GM18867 (cell line): Measurements from ENCODE around the gene G2E3.
"Not testable (repeated sequence)": the region's sequence is repeated elsewhere in the genome, so short reads cannot be mapped to it uniquely, and the experiment has no call there.

Experiments used
- ATAC-seq: cut with Tn5 transposase; IDR thresholded peaks from one replicate; pipeline ENCODE4 v1.9.1; 2021; ENCODE audit warnings: mild to moderate bottlenecking, moderate library complexity; ENCODE audit not compliant: unreplicated experiment

The G2E3 gene

GRCh38 chr14:30600922-30601918, 42.3 kb downstream of the G2E3 start:
- no peak for ATAC-seq

GRCh38 chr14:30603402-30603801, 44.4 kb downstream of the G2E3 start:
- ATAC-seq = no peak

- not testable (repeated sequence) for ATAC-seq
Observed at GRCh38 chr14:30604696-30605095, 45.7 kb downstream of the G2E3 start.

GRCh38 chr14:30607156-30607780, 48.3 kb downstream of the G2E3 start:
- ATAC-seq = no peak

- ATAC-seq = no peak
Observed at GRCh38 chr14:30608533-30609006, 49.6 kb downstream of the G2E3 start.

- ATAC-seq = no peak
Observed at GRCh38 chr14:30610787-30611343, 51.9 kb downstream of the G2E3 start.

- no peak for ATAC-seq
Observed at GRCh38 chr14:30614155-30614554, 55.2 kb downstream of the G2E3 start.

- peak; percentile 54 for ATAC-seq
Observed at GRCh38 chr14:30620178-30620577, 61.2 kb downstream of the G2E3 start.

GRCh38 chr14:30621354-30621939, 62.5 kb downstream of the G2E3 start:
- ATAC-seq = no peak

- peak; percentile 94 for ATAC-seq
Observed at GRCh38 chr14:30621940-30622830, 63.2 kb downstream of the G2E3 start, which contains the start of gene SCFD1. TSS of gene SCFD1 (plus strand) at chr14:30622319. CDS start at chr14:30622339, 20 bp downstream.

- no peak for ATAC-seq
Observed at GRCh38 chr14:30623412-30624131, 64.6 kb downstream of the G2E3 start.

- no peak for ATAC-seq
Observed at GRCh38 chr14:30624132-30624423, 65.1 kb downstream of the G2E3 start.

GRCh38 chr14:30625533-30625932, 66.6 kb downstream of the G2E3 start:
- ATAC-seq = no peak

GRCh38 chr14:30629432-30629831, 70.5 kb downstream of the G2E3 start:
- ATAC-seq = not testable (repeated sequence)

- ATAC-seq = no peak
Observed at GRCh38 chr14:30630248-30630647, 71.3 kb downstream of the G2E3 start.

- ATAC-seq = no peak
Observed at GRCh38 chr14:30632730-30633129, 73.8 kb downstream of the G2E3 start.

- no peak for ATAC-seq
Observed at GRCh38 chr14:30638926-30639325, 80.0 kb downstream of the G2E3 start.

GRCh38 chr14:30641207-30641606, 82.2 kb downstream of the G2E3 start:
- no peak for ATAC-seq

GRCh38 chr14:30644462-30644861, 85.5 kb downstream of the G2E3 start:
- not testable (repeated sequence) for ATAC-seq

GRCh38 chr14:30645600-30645999, 86.6 kb downstream of the G2E3 start:
- ATAC-seq = no peak
